GM12878 (cell line): ENCODE data around the gene WDSUB1.

ENCODE experiments used
- BHLHE40 ChIP-seq, 2 experiments: fragments of 450-650 bp in 1 of 2; IDR thresholded peaks; 2 replicates each; pipeline ENCODE4 v1.6.1; 2011 to 2017; ENCODE audit warnings: low read depth in 2 of 2, borderline replicate concordance in 1 of 2, improper control_type of control experiment in 1 of 2, low read length in 1 of 2, mild to moderate bottlenecking in 1 of 2
- CBFB ChIP-seq: IDR thresholded peaks from 2 replicates; pipeline ENCODE4 v1.6.1; 2016; ENCODE audit warnings: antibody characterized with exemption, low read depth
- ELK1 ChIP-seq: IDR thresholded peaks from 2 replicates; pipeline ENCODE4 v1.6.1; 2012; ENCODE audit warnings: low read depth, low read length, improper control_type of control experiment
- EP300 ChIP-seq, 2 experiments: fragments of 150-350 bp in 1 of 2; IDR thresholded peaks; 2 replicates each; pipeline ENCODE4 v1.6.1; 2011 to 2012; ENCODE audit warnings: low read depth in 2 of 2, low read length in 2 of 2, borderline replicate concordance in 1 of 2, improper control_type of control experiment in 1 of 2, inconsistent platforms in 1 of 2; ENCODE audit not compliant: control insufficient read depth in 1 of 2
- EZH2 ChIP-seq: IDR thresholded peaks from 2 replicates; pipeline ENCODE4 v1.6.1; 2012; ENCODE audit warnings: low read depth, mild to moderate bottlenecking, control low read depth, inconsistent platforms, low read length, borderline replicate concordance; ENCODE audit not compliant: control insufficient read depth
- FOXK2 ChIP-seq: fragments of 450-650 bp; IDR thresholded peaks from 2 replicates; pipeline ENCODE4 v1.6.1; 2017; ENCODE audit warnings: mild to moderate bottlenecking, moderate library complexity
- MXI1 ChIP-seq: fragments of 150-350 bp; IDR thresholded peaks from 2 replicates; pipeline ENCODE4 v1.6.1; 2011; ENCODE audit warnings: low read depth, mild to moderate bottlenecking, inconsistent platforms, low read length, improper control_type of control experiment
- PAX5 ChIP-seq: IDR thresholded peaks from 2 replicates; pipeline ENCODE4 v1.6.1; 2011; ENCODE audit warnings: low read depth, low read length, borderline replicate concordance
- RAD21 ChIP-seq: IDR thresholded peaks from 2 replicates; pipeline ENCODE4 v1.6.1; 2011; ENCODE audit warnings: mild to moderate bottlenecking, low read depth, low read length, moderate library complexity; ENCODE audit not compliant: insufficient read depth
- SIN3A ChIP-seq: IDR thresholded peaks from 2 replicates; pipeline ENCODE4 v1.6.1; 2012; ENCODE audit warnings: low read depth, low read length, improper control_type of control experiment
- TF ChIP-seq, protein P1 (sequence below), 3 experiments: IDR thresholded peaks in 2 of 3; conservative IDR thresholded peaks in 1 of 3; 2 replicates each; pipeline ENCODE4 v1.5.1; 2011; ENCODE audit warnings: low read depth in 3 of 3, low read length in 3 of 3, mild to moderate bottlenecking in 3 of 3, control low read depth in 2 of 3, moderate library complexity in 2 of 3, inconsistent platforms in 1 of 3, mixed read lengths in 1 of 3; ENCODE audit not compliant: control insufficient read depth in 2 of 3, insufficient read depth in 1 of 3; ENCODE audit errors: extremely low read depth in 1 of 3
- TF ChIP-seq, protein P2 (sequence below): IDR thresholded peaks from 2 replicates; pipeline ENCODE4 v1.6.1; 2012; ENCODE audit warnings: mild to moderate bottlenecking, low read depth, low read length
- TF ChIP-seq, protein P3 (sequence below): fragments of 450-650 bp; IDR thresholded peaks from 2 replicates; pipeline ENCODE4 v1.6.1; 2016; ENCODE audit warnings: mild to moderate bottlenecking, moderate library complexity, borderline replicate concordance

DNA sequence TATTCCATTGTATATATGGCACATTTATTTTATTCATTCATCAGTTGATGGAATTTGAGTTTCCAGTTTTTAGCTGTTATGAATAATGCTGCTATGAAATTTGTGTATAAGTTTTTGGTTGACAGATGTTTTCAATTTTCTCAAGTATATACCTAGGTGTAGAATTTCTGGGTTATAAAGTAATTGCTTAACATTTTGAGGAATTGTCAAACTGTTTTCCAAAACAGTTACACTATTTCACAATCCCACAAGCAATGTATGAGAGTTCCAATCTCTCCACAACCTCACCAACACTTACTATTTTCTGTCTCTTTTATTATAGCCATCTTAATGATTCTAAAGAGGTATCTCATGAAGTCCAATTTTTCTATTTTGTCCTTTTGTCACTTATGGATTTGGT is 12.5 kb upstream of the WDSUB1 start:
- no peak for TF ChIP-seq SIN3A
- TF ChIP-seq EZH2, result no peak
- TF ChIP-seq, protein P1, sequence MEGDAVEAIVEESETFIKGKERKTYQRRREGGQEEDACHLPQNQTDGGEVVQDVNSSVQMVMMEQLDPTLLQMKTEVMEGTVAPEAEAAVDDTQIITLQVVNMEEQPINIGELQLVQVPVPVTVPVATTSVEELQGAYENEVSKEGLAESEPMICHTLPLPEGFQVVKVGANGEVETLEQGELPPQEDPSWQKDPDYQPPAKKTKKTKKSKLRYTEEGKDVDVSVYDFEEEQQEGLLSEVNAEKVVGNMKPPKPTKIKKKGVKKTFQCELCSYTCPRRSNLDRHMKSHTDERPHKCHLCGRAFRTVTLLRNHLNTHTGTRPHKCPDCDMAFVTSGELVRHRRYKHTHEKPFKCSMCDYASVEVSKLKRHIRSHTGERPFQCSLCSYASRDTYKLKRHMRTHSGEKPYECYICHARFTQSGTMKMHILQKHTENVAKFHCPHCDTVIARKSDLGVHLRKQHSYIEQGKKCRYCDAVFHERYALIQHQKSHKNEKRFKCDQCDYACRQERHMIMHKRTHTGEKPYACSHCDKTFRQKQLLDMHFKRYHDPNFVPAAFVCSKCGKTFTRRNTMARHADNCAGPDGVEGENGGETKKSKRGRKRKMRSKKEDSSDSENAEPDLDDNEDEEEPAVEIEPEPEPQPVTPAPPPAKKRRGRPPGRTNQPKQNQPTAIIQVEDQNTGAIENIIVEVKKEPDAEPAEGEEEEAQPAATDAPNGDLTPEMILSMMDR (IDR thresholded peaks at IDR 0.05 in 2 of 3, conservative IDR thresholded peaks at IDR 0.05 in 1 of 3; ENCODE audit: control insufficient read depth in 2 of 3, extremely low read depth in 1 of 3, insufficient read depth in 1 of 3, low read depth in 3 of 3, low read length in 3 of 3), result no peak
- no peak for TF ChIP-seq EP300 (IDR thresholded peaks at IDR 0.05; ENCODE audit: borderline replicate concordance in 1 of 2, control insufficient read depth in 1 of 2, low read depth in 2 of 2, low read length in 2 of 2)
- no peak for TF ChIP-seq ELK1
- no peak for TF ChIP-seq MXI1
- no peak for TF ChIP-seq FOXK2
- TF ChIP-seq RAD21, result no peak
- TF ChIP-seq, protein P2, sequence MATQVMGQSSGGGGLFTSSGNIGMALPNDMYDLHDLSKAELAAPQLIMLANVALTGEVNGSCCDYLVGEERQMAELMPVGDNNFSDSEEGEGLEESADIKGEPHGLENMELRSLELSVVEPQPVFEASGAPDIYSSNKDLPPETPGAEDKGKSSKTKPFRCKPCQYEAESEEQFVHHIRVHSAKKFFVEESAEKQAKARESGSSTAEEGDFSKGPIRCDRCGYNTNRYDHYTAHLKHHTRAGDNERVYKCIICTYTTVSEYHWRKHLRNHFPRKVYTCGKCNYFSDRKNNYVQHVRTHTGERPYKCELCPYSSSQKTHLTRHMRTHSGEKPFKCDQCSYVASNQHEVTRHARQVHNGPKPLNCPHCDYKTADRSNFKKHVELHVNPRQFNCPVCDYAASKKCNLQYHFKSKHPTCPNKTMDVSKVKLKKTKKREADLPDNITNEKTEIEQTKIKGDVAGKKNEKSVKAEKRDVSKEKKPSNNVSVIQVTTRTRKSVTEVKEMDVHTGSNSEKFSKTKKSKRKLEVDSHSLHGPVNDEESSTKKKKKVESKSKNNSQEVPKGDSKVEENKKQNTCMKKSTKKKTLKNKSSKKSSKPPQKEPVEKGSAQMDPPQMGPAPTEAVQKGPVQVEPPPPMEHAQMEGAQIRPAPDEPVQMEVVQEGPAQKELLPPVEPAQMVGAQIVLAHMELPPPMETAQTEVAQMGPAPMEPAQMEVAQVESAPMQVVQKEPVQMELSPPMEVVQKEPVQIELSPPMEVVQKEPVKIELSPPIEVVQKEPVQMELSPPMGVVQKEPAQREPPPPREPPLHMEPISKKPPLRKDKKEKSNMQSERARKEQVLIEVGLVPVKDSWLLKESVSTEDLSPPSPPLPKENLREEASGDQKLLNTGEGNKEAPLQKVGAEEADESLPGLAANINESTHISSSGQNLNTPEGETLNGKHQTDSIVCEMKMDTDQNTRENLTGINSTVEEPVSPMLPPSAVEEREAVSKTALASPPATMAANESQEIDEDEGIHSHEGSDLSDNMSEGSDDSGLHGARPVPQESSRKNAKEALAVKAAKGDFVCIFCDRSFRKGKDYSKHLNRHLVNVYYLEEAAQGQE, result no peak
- TF ChIP-seq, protein P3, sequence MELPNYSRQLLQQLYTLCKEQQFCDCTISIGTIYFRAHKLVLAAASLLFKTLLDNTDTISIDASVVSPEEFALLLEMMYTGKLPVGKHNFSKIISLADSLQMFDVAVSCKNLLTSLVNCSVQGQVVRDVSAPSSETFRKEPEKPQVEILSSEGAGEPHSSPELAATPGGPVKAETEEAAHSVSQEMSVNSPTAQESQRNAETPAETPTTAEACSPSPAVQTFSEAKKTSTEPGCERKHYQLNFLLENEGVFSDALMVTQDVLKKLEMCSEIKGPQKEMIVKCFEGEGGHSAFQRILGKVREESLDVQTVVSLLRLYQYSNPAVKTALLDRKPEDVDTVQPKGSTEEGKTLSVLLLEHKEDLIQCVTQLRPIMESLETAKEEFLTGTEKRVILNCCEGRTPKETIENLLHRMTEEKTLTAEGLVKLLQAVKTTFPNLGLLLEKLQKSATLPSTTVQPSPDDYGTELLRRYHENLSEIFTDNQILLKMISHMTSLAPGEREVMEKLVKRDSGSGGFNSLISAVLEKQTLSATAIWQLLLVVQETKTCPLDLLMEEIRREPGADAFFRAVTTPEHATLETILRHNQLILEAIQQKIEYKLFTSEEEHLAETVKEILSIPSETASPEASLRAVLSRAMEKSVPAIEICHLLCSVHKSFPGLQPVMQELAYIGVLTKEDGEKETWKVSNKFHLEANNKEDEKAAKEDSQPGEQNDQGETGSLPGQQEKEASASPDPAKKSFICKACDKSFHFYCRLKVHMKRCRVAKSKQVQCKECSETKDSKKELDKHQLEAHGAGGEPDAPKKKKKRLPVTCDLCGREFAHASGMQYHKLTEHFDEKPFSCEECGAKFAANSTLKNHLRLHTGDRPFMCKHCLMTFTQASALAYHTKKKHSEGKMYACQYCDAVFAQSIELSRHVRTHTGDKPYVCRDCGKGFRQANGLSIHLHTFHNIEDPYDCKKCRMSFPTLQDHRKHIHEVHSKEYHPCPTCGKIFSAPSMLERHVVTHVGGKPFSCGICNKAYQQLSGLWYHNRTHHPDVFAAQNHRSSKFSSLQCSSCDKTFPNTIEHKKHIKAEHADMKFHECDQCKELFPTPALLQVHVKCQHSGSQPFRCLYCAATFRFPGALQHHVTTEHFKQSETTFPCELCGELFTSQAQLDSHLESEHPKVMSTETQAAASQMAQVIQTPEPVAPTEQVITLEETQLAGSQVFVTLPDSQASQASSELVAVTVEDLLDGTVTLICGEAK, result no peak
- TF ChIP-seq BHLHE40 (IDR thresholded peaks at IDR 0.05; ENCODE audit: borderline replicate concordance in 1 of 2, low read depth in 2 of 2, low read length in 1 of 2), result no peak
- TF ChIP-seq PAX5, result no peak
- TF ChIP-seq CBFB, result no peak
